Motor neuron (in vitro differentiated cells): ENCODE measurements around the gene OPRPN. TPM values are rescaled to one million over a fixed set of nuclear protein-coding genes. Genes with fewer than 3 reads are reported as not detected.
A peak's percentile ranks its signal among the peaks of the same experiment; 100 is the strongest.

Experiments used
- ATAC-seq, 8 experiments: fragments of 200-7000 bp; cut with Tn5 transposase; replicated peaks in 6 of 8; 2 replicates each; pipeline ENCODE4 v1.8.0; 2021; ENCODE audit warnings: mild to moderate bottlenecking in 8 of 8, moderate library complexity in 8 of 8
- H3K27ac ChIP-seq, 2 donors: fragments of 250-450 bp; sonication (Bioruptor Pico); 2 replicates each; pipeline ENCODE4 v1.9.0; 2021; ENCODE audit warnings: antibody characterized with exemption in 2 of 2, mild to moderate bottlenecking in 2 of 2, moderate library complexity in 1 of 2
- H3K4me1 ChIP-seq, 2 donors: fragments of 250-450 bp; sonication (Bioruptor Pico); replicated peaks in 1 of 2; 2 replicates each; pipeline ENCODE4 v1.6.1; 2021; ENCODE audit warnings: antibody characterized with exemption in 2 of 2, mild to moderate bottlenecking in 2 of 2, moderate library complexity in 1 of 2
- H3K4me3 ChIP-seq, 5 donors: fragments of 250-450 bp; sonication (Bioruptor Pico); 2 replicates each; pipeline ENCODE4 v1.9.0; 2021; ENCODE audit warnings: antibody characterized with exemption in 5 of 5, mild to moderate bottlenecking in 5 of 5, moderate library complexity in 4 of 5
- whole genome bisulfite sequencing, 10 experiments: fragments of 450-650 bp; shearing (Covaris generic); methylation state at CpG; one replicate each; pipeline ENCODE4 v1.0.0; 2022; 5-methylcytosine and 5-hydroxymethylcytosine counted together
- in situ Hi-C, 9 experiments: fragments of 400-800 bp; cut with MboI; loops; one replicate each; pipeline ENCODE4 v1.15.0; 2021; ENCODE audit warnings: low sequenced_read_pairs in 9 of 9, low pct_unique_long_range_greater_than_20kb in 2 of 9; ENCODE audit not compliant: unreplicated experiment in 9 of 9
- total RNA-seq, 8 experiments: library from RNA; unstranded; fragments of 300-600 nt; gene quantifications; 2 replicates each; pipeline versions ENCODE4 v1.2.3 to v1.2.4, GENCODE V29; 2022

The OPRPN gene
- total RNA-seq, 8 experiments from 2014 or later = 0.41 to 2.5 (median 0.51) TPM; not detected in 4

DNA sequence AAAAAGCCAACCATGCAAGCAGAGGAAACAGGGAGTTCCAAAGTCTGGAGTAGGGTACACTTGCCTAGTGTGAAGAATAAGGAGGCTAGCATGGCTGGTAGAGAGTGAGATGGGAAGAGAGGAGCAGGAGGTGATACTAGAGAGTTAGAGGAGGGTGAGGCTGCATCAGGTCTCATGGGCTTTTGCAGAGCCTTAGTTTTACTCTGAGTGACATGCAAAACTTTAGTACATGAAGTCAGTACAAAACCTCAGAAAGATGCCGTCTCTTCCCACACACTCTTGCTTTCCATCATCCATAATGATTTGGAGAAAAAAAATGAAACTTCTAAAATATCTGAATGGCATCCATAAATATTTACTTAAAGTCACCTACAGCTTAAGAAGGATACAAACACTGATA lies 5.0 kb downstream of the OPRPN start:
- no peak overlapping the region for H3K4me3 ChIP-seq
- no peak overlapping the region for H3K27ac ChIP-seq
- WGBS, 10 experiments = 0 to 100% (median 86%) methylated on average over 1 of the region's 1 CpG; no CpG with 5 or more reads in 1 of the 10 experiments
- in situ Hi-C loops = no loop called here
- ATAC-seq = no peak
- H3K4me1 ChIP-seq = no peaks in the 10 kb centered on the region

GRCh38 chr4:70405765-70406164 lies 8.0 kb downstream of the OPRPN start:
- no peaks in the 10 kb centered on the region for H3K4me1 ChIP-seq
- no peak for ATAC-seq
- 20 to 100% (median 64%) methylated on average over 1 to 6 of the region's 6 CpGs; no CpG with 5 or more reads in 1 of the 10 experiments for WGBS, 10 experiments
- no peak overlapping the region for H3K4me3 ChIP-seq
- in situ Hi-C loops = no loop called here
- no peak overlapping the region for H3K27ac ChIP-seq

- H3K4me1 ChIP-seq = no peaks in the 10 kb centered on the region
- no peak for ATAC-seq
- no peak overlapping the region for H3K27ac ChIP-seq
- in situ Hi-C loops = no loop called here
- H3K4me3 ChIP-seq = no peak overlapping the region
- 100% methylated on average over 1 of the region's 1 CpG; no CpG with 5 or more reads in 9 of the 10 experiments for WGBS, 10 experiments
Observed at GRCh38 chr4:70425306-70425705, 27.6 kb downstream of the OPRPN start.

- Histone ChIP-seq H3K27ac (no peak overlapping the region), H3K4me3 (no peak overlapping the region), H3K4me1 (no peaks in the 10 kb centered on the region)
- no peak for ATAC-seq
- in situ Hi-C loops = no loop called here
Observed at GRCh38 chr4:70426789-70427188, 29.0 kb downstream of the OPRPN start.

- in situ Hi-C loops = no loop called here
- ATAC-seq = peak in 2 of 8 experiments; percentile 27 to 32
- WGBS, 10 experiments = 0 to 70% (median 17%) methylated on average over 1 to 6 of the region's 7 CpGs; no CpG with 5 or more reads in 4 of the 10 experiments
Observed at GRCh38 chr4:70437197-70437596, 39.5 kb downstream of the OPRPN start.

DNA sequence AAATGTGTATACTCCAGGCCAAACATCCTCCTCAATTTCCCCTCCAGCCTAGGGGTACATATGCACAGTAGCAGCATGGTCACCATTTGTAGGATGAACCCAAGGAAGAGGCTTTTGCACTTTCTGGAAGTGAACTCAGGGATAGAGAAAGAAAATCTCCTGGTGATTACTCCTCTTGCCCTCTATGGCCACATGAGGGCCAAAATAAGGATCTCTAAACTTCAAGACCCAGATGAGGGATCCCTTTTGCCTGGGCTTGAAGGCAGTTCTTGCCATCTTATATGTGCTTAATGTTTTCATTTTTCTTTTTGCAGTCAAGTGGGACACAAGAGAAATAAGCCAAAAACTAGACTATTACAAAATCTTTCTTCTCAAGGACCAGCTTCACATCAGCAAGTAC lies 44.7 kb downstream of the OPRPN start:
- H3K27ac ChIP-seq = no peak overlapping the region
- in situ Hi-C loops = no loop called here
- no peak for ATAC-seq
- no peaks in the 10 kb centered on the region for H3K4me1 ChIP-seq
- no peak overlapping the region for H3K4me3 ChIP-seq

More at GRCh38 chr4:70437197-70437596, 39.5 kb downstream of the OPRPN start:
- Histone ChIP-seq H3K27ac (no peak overlapping the region), H3K4me1 (no peaks in the 10 kb centered on the region), H3K4me3 (no peak overlapping the region)

DNA sequence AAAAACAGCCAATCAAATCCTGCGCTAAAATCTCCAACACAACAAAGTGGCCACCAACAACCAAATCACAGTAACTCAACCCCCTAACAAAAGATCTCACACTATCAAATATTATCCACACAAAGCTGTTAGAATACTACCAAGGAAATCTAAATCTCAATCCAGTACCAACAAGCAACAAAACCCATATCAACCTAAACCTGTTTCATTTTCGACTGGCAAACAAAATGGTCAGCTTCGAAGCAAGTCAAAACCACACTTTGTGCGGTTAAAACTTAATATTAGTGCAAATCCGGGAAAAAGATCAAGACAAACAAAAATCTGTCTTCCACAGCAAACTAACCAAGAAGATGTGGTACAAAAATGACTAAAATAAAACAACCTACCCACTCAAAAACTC lies 45.6 kb downstream of the OPRPN start:
- H3K4me1 ChIP-seq = no peaks in the 10 kb centered on the region
- ATAC-seq = no peak
- no peak overlapping the region for H3K27ac ChIP-seq
- in situ Hi-C loops = no loop called here
- no peak overlapping the region for H3K4me3 ChIP-seq
- 20 to 100% (median 85%) methylated on average over 1 to 5 of the region's 5 CpGs for WGBS, 10 experiments

- Histone ChIP-seq H3K4me3 (no peak overlapping the region), H3K4me1 (no peaks in the 10 kb centered on the region), H3K27ac (no peak overlapping the region)
- no peak for ATAC-seq
- in situ Hi-C loops = no loop called here
- 12 to 100% (median 91%) methylated on average over 1 to 3 of the region's 3 CpGs for WGBS, 10 experiments
Observed at GRCh38 chr4:70449220-70449619, 51.5 kb downstream of the OPRPN start.

- H3K27ac ChIP-seq = no peak overlapping the region
- in situ Hi-C loops = no loop called here
- 0 to 83% (median 5%) methylated on average over 1 of the region's 1 CpG; no CpG with 5 or more reads in 6 of the 10 experiments for WGBS, 10 experiments
- H3K4me3 ChIP-seq = no peak overlapping the region
- no peaks in the 10 kb centered on the region for H3K4me1 ChIP-seq
- ATAC-seq = no peak
Observed at GRCh38 chr4:70452946-70453345, 55.2 kb downstream of the OPRPN start.

Other genes starting within 250 kb of the OPRPN start
- gene PRR27, start 243.7 kb upstream of the OPRPN start, total RNA-seq = 1 to 10 TPM in 1 of 8 experiments, under 1 TPM in 7; 0.04 to 1.7 (median 0.28) TPM
- gene ODAM, start 202.2 kb upstream of the OPRPN start, total RNA-seq = under 1 TPM in 1 of 8 experiments, not detected in 7; 0.40 TPM
- gene FDCSP, start 171.8 kb upstream of the OPRPN start, total RNA-seq = 100 to 1,000 TPM in 1 of 8 experiments, 10 to 100 TPM in 2, not detected in 5; 12.8 to 113 (median 93.4) TPM
- gene CSN3, start 155.3 kb upstream of the OPRPN start, total RNA-seq = 1 to 10 TPM in 1 of 8 experiments, under 1 TPM in 1, not detected in 6; 0.52 to 1.2 TPM
- gene CABS1, start 63.0 kb upstream of the OPRPN start, total RNA-seq = 1 to 10 TPM in 1 of 8 experiments, under 1 TPM in 2, not detected in 5; 0.13 to 1.3 (median 0.43) TPM
- gene SMR3A, start 37.2 kb upstream of the OPRPN start, total RNA-seq = 1 to 10 TPM in 1 of 8 experiments, under 1 TPM in 2, not detected in 5; 0.80 to 1.2 (median 0.97) TPM
- gene SMR3B, start 14.8 kb upstream of the OPRPN start, total RNA-seq = 1 to 10 TPM in 1 of 8 experiments, under 1 TPM in 3, not detected in 4; 0.32 to 1.8 (median 0.63) TPM
- gene MUC7, start 74.3 kb downstream of the OPRPN start, total RNA-seq = 1 to 10 TPM in 1 of 8 experiments, under 1 TPM in 5, not detected in 2; 0.20 to 1.3 (median 0.44) TPM
- 10 to 100 TPM in 1 of 8 experiments, 1 to 10 TPM in 1, under 1 TPM in 1, not detected in 5; 0.46 to 55.5 (median 2.6) TPM for gene AMTN, start 120.6 kb downstream of the OPRPN start, total RNA-seq
- gene AMBN, start 194.3 kb downstream of the OPRPN start, total RNA-seq = under 1 TPM in 4 of 8 experiments, not detected in 4; 0.14 to 0.28 (median 0.19) TPM
- gene ENAM, start 230.8 kb downstream of the OPRPN start, total RNA-seq = under 1 TPM in 6 of 8 experiments, not detected in 2; 0.05 to 0.33 (median 0.14) TPM